Neural cell (in vitro differentiated cells): ENCODE data around the gene SHF.

Experiments
- EP300 ChIP-seq: fragments of 450-650 bp; conservative IDR thresholded peaks from 2 replicates; pipeline ENCODE4 v1.6.1; 2014; ENCODE audit warnings: antibody characterized with exemption, mild to moderate bottlenecking, moderate library complexity; ENCODE audit not compliant: poor library complexity, severe bottlenecking
- EZH2 ChIP-seq: fragments of 200-600, 300-800 bp; shearing (Covaris generic), sonication (generic); IDR thresholded peaks from 2 replicates; pipeline ENCODE4 v1.6.1; 2014; ENCODE audit warnings: antibody characterized with exemption, low read length, borderline replicate concordance, mild to moderate bottlenecking; ENCODE audit not compliant: insufficient read depth, poor library complexity, severe bottlenecking
- MXI1 ChIP-seq: fragments of 450-650 bp; conservative IDR thresholded peaks from 2 replicates; pipeline ENCODE4 v1.6.1; 2014; ENCODE audit warnings: antibody characterized with exemption, mild to moderate bottlenecking; ENCODE audit not compliant: poor library complexity, severe bottlenecking
- POLR2AphosphoS5 ChIP-seq: IDR thresholded peaks from 2 replicates; pipeline ENCODE4 v1.6.1; 2012
- RAD21 ChIP-seq: fragments of 450-650 bp; conservative IDR thresholded peaks from 2 replicates; pipeline ENCODE4 v1.6.1; 2014; ENCODE audit warnings: antibody characterized with exemption, mild to moderate bottlenecking, moderate library complexity
- TAF1 ChIP-seq: IDR thresholded peaks from 2 replicates; pipeline ENCODE4 v1.6.1; 2012; ENCODE audit warnings: low read depth
- TF ChIP-seq, protein P1 (sequence below): fragments of 450-650 bp; IDR thresholded peaks from 2 replicates; pipeline ENCODE4 v1.5.1; 2014; ENCODE audit warnings: antibody characterized with exemption, mild to moderate bottlenecking, moderate library complexity; ENCODE audit not compliant: poor library complexity, severe bottlenecking

DNA sequence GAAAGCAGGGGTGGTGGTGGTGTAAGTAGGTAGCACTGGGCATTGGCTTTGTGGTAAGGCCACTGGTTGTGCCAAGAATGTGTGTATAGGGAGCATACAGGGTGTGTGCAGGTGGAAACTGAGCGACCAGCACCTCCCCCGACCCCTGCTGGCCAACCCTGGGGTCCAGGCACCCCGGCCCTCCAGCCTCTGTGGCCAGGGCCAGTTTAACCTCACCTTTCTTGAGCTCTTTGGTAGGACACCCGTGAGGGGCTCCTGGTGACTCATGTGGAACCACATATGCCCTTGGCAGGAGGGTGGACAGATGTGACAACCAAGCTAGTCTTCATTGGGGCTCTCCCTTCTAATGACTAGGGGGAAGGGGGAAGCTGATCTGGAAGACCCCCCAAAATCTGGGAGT lies 19.5 kb downstream of the SHF start:
- TF ChIP-seq EP300 (no peak), EZH2 (no peak), TAF1 (no peak), RAD21 (no peak), POLR2AphosphoS5 (no peak), MXI1 (no peak)
- TF ChIP-seq, protein P1, sequence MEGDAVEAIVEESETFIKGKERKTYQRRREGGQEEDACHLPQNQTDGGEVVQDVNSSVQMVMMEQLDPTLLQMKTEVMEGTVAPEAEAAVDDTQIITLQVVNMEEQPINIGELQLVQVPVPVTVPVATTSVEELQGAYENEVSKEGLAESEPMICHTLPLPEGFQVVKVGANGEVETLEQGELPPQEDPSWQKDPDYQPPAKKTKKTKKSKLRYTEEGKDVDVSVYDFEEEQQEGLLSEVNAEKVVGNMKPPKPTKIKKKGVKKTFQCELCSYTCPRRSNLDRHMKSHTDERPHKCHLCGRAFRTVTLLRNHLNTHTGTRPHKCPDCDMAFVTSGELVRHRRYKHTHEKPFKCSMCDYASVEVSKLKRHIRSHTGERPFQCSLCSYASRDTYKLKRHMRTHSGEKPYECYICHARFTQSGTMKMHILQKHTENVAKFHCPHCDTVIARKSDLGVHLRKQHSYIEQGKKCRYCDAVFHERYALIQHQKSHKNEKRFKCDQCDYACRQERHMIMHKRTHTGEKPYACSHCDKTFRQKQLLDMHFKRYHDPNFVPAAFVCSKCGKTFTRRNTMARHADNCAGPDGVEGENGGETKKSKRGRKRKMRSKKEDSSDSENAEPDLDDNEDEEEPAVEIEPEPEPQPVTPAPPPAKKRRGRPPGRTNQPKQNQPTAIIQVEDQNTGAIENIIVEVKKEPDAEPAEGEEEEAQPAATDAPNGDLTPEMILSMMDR, result no peak
